NOMO-1 (cell line): ENCODE data around the gene EXT2.

Experiments
- DNase-seq, 2 experiments: peaks; one replicate each; lab custom pipeline; 2025; ENCODE audit not compliant: unreplicated experiment in 2 of 2; lab: John Stamatoyannopoulos, UW

EXT2 gene

DNA sequence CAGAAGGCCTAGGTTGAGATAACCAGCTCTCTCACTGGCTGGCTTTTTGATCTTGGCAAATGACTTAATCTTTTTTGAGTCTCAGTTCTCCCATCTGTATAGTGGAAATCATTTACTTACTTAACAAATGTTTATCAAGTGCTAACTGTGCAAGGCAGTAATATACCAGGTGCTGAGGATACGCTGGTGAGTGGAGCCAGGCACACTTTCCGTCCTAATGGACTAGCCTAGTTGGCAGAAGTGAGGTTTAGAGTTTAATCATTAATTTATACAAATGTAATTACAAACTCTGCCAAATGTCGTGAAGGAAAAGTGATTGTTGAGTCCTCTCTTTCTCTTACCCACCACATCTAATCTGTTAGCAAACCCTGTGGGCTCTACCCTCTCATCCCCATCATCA, 33.3 kb downstream of the EXT2 start:
- DNase-seq = no peak

DNA sequence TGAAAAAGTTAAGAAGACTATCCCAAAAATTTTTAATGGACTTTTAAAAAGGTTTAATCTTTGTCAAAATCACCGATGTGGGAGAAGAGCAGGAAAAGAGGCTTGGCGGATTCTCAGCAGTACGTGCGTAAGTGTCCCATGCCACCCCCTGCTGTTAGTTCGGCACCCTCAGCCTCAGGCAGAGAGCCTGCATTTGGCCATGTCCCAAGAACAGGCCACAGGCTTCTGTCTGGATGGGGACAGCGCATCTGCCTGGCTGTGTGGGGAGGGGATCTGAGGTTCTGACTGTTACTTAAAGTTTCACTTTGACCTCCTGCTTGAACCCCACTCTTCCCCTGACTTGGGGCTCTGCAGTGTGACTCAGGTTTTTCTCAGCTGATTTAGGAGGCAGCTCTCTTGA, 35.3 kb downstream of the EXT2 start:
- DNase-seq = no peak

- DNase-seq = peak in 1 of 2 experiments; percentile 2
Measured at GRCh38 chr11:44133335-44133946, 38.0 kb downstream of the EXT2 start.

DNA sequence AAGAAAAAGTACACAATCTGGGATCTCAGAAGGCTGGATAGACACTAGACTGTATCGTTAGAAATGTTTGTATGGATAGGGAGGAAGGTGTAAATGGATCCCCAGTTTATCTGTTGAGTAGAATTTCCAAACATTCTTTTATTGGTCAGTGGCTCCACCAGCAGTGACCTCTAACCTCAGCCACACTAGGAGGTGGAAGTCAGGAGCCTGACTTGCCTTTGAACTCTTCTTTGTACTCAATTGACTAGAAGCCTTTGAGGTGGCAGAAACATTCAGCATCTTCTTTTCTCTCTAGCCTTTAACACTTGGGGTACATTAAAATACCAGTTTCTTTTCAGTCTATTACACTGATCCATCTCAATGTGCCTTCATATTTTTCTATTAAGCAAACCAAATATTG, 39.1 kb downstream of the EXT2 start:
- no peak for DNase-seq

- DNase-seq = no peak
Measured at GRCh38 chr11:44136176-44136945, 40.9 kb downstream of the EXT2 start.

GRCh38 chr11:44137057-44137456, 41.6 kb downstream of the EXT2 start:
- no peak for DNase-seq

- DNase-seq = no peak
Measured at GRCh38 chr11:44138286-44138685, 42.8 kb downstream of the EXT2 start.

DNA sequence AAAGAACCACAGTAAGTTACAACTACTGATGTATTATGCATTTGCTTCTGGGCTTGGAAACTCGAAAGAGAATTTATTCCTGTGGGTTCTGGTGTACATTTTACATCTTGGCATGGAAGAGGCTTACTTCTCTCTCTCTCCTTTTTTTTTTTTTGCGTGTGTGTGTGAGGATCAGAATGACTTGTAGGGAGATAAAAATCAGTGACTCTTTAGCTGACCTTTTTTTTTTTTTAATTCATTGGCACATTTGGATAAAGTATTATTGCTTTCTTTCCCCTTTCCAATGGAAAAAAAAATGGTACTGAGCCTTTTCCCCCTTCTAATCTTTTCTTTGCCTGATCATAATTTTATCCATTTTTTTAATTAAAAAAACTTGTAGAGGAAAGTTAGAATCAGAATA, 43.5 kb downstream of the EXT2 start:
- no peak for DNase-seq

DNA sequence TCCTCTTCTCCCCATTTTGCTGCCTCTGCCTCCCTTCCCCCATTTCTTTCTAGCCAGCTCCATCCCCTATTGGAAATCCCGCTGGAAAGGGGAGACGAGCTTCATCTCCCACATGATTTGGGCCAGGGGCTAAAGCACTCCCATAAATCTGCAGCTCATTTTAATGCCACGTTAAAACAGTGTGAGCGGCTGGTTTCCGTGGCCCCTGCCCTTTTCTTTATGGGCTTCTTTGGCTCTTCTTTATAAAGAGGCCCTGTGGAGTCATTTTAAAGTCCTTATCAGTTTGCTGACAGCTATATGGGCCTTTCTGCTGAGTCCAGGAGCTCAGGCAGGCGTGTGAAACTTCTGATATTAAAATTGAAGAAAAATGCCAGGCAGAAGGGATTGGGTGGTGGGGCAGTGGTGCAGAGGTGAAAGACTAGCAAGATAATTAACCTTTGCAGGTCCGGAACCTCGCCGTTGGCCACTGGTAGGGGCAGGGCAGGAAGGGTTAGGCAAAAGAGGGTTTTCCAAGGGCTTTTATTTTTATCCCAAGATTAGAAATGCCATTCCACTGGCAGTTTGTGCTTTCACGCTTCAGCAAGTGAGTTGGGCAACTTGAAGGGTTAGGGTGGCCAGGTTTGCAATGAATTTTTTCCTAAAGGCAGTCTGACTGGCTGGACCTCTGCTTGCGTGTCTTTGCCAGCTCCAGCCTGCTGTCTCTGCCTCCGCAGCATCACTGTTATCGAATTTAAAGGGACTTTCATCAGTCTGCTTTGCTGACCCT, 44.3 kb downstream of the EXT2 start:
- no peak for DNase-seq

GRCh38 chr11:44140372-44140771, 44.9 kb downstream of the EXT2 start:
- no peak for DNase-seq

- DNase-seq = no peak
Measured at GRCh38 chr11:44140805-44141204, 45.3 kb downstream of the EXT2 start.

- DNase-seq = no peak
Measured at GRCh38 chr11:44143987-44144909, 48.8 kb downstream of the EXT2 start.

DNA sequence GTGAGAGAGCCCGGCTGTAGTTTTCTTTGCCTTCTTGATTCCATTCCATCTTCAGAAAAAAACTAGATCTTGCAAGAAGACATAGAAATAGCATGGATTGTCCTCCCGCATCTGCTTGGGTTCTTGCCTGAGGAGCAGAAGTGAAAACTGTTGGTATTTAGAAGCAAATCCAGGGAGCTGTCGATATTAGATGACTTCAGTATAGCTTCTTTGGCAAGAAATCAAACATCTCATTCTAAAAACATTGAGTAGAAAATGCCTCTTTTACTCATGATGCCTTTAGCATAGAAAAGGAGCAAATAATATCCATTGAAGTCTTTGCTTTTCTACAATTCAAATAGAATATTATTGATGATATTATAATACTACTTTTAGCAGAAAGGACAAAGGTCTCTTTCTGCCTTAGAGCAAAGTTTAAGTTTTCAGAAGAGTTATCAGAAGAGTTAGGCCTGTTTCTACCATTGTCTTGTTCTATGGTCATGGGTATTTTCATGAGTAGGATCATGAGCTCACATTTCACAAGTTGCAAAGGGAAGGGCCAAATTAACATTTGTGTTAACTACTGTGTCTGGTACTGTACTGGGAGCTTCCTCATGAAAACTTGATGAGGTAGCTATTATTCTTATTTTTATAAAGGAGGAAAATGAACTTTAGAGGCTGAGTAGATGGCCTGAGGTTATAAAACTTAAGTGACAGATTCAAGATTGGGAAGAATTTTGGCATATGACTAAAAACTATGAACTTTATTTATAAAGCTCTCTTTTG, 49.7 kb downstream of the EXT2 start:
- no peak for DNase-seq

DNA sequence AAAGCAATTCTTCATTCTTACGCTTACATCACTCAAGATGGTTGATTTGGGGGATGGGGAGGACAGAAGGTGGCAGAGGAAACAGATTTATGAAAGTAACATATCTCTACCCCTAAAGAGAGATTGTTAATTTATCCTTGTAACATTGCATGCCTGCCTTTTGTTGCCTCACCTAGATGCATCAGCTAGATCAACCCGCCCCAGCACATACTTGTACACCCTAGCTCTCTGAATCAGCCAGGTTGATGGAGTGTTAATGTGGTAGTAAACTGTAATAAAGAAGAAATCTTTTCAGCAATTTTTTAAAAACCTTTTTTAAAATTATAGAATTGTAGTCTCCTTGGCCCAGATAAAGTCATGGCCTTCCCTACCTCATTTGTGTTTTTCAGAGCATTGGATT, 51.5 kb downstream of the EXT2 start:
- DNase-seq = no peak

- no peak for DNase-seq
Measured at GRCh38 chr11:44147751-44148150, 52.3 kb downstream of the EXT2 start.

GRCh38 chr11:44149651-44150050, 54.2 kb downstream of the EXT2 start:
- no peak for DNase-seq

DNA sequence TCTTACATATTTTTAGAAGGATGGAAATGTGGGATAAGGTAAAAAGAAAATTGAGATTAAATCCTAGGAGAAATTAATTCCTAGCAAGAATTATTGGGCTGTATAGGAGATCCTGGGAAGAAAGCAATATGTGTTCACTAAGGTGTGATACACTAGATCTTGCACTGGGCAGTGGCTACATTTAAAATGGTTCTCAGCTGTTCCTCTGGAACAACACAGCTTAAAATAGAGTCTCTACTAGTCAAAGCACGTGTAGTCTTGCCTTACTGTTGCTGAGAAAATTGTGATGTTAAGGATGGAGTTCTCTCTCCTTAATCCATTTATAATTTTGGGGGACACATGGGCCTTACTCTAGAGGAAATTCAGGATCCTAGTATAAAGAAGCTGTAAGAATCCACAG, 54.9 kb downstream of the EXT2 start:
- no peak for DNase-seq

DNA sequence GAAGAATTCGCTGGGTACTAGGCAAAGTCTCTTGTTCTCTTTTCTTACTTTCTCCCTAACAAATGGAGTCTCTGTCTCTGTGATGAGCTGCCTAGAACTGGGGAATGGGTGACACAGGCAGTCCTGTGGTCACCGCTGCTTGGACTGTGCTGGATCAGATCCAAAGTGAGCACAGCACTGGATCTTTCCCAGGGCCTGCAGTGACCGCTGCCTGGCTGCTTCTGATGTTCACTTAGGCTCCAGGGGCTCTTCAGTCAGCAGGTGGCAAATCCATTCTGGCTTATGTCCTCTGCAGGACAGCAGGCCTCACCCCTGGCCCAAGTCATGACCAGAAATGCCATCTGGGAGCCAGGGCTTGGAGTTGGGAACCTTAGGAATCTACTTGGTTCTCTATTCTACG, 61.5 kb downstream of the EXT2 start:
- no peak for DNase-seq

- DNase-seq = no peak
Measured at GRCh38 chr11:44158384-44158783, 62.9 kb downstream of the EXT2 start.
